H9 (cell line): ENCODE measurements around the gene SMC3. TPM values are rescaled to one million over a fixed set of nuclear protein-coding genes. Genes with fewer than 3 reads are reported as not detected.

ENCODE experiments used
- DNase-seq: peaks from one replicate; pipeline ENCODE4 v3.0.0-alpha.2; 2017
- H2AFZ ChIP-seq: one replicate; pipeline ENCODE4 v1.6.1; 2013; ENCODE audit warnings: mild to moderate bottlenecking, low read length, control low read depth, moderate library complexity
- H2AK5ac ChIP-seq: 2 replicates; pipeline ENCODE4 v1.6.1; 2013; ENCODE audit warnings: low read length, control low read depth, mixed read lengths; ENCODE audit not compliant: insufficient read length
- H2BK120ac ChIP-seq: one replicate; pipeline ENCODE4 v1.6.1; 2013; ENCODE audit warnings: low read depth, mild to moderate bottlenecking, low read length, control low read depth, inconsistent platforms; ENCODE audit not compliant: poor library complexity, severe bottlenecking
- H2BK12ac ChIP-seq: 2 replicates; pipeline ENCODE4 v1.6.1; 2013; ENCODE audit warnings: low read length, control low read depth, mixed read lengths, low read depth; ENCODE audit not compliant: insufficient read length
- H2BK15ac ChIP-seq: 2 replicates; pipeline ENCODE4 v1.6.1; 2013; ENCODE audit warnings: low read depth, low read length, control low read depth
- H2BK20ac ChIP-seq: one replicate; pipeline ENCODE4 v1.6.1; 2013; ENCODE audit warnings: low read depth, mild to moderate bottlenecking, low read length, control low read depth, inconsistent platforms; ENCODE audit not compliant: poor library complexity, severe bottlenecking
- H2BK5ac ChIP-seq: 2 replicates; pipeline ENCODE4 v1.6.1; 2013; ENCODE audit warnings: low read length, control low read depth, mixed read lengths; ENCODE audit not compliant: insufficient read length
- H3K14ac ChIP-seq: 2 replicates; pipeline ENCODE4 v1.6.1; 2013; ENCODE audit warnings: low read length, control low read depth; ENCODE audit not compliant: insufficient read depth
- H3K18ac ChIP-seq: 2 replicates; pipeline ENCODE4 v1.6.1; 2013; ENCODE audit warnings: low read depth, mild to moderate bottlenecking, mixed read lengths, low read length, control low read depth; ENCODE audit not compliant: insufficient read length
- H3K23ac ChIP-seq: 2 replicates; pipeline ENCODE4 v1.6.1; 2013; ENCODE audit warnings: low read length, control low read depth, mixed read lengths, low read depth; ENCODE audit not compliant: insufficient read length
- H3K23me2 ChIP-seq: 2 replicates; pipeline ENCODE4 v1.6.1; 2013; ENCODE audit warnings: low read depth, mild to moderate bottlenecking, mixed read lengths, low read length, control low read depth; ENCODE audit not compliant: insufficient read length, poor library complexity, severe bottlenecking
- H3K27ac ChIP-seq: 2 replicates; pipeline ENCODE4 v1.5.1; 2013; ENCODE audit warnings: low read length, control low read depth, mixed read lengths, low read depth; ENCODE audit not compliant: insufficient read length
- H3K27me3 ChIP-seq: 2 replicates; pipeline ENCODE4 v1.6.1; 2013; ENCODE audit warnings: low read length, control low read depth, inconsistent platforms; ENCODE audit not compliant: insufficient read depth
- H3K4ac ChIP-seq: 2 replicates; pipeline ENCODE4 v1.6.1; 2013; ENCODE audit warnings: low read depth, mild to moderate bottlenecking, control low read depth, inconsistent platforms, low read length, moderate library complexity
- H3K4me1 ChIP-seq: 2 replicates; pipeline ENCODE4 v1.6.1; 2013; ENCODE audit warnings: low read length, control low read depth, inconsistent platforms; ENCODE audit not compliant: insufficient read depth
- H3K4me2 ChIP-seq: 2 replicates; pipeline ENCODE4 v1.6.1; 2013; ENCODE audit warnings: low read length, control low read depth, mixed read lengths; ENCODE audit not compliant: insufficient read length, insufficient read depth
- H3K56ac ChIP-seq: 2 replicates; pipeline ENCODE4 v1.6.1; 2013; ENCODE audit warnings: low read depth, mild to moderate bottlenecking, mixed read lengths, low read length, control low read depth; ENCODE audit not compliant: insufficient read length
- H3K79me1 ChIP-seq: 2 replicates; pipeline ENCODE4 v1.6.1; 2013; ENCODE audit warnings: low read depth, mild to moderate bottlenecking, moderate library complexity, low read length, control low read depth, inconsistent platforms; ENCODE audit not compliant: insufficient read depth, poor library complexity, severe bottlenecking
- H3K79me2 ChIP-seq: 2 replicates; pipeline ENCODE4 v1.6.1; 2013; ENCODE audit warnings: low read length, control low read depth, inconsistent platforms; ENCODE audit not compliant: insufficient read depth
- H3K9ac ChIP-seq: 2 replicates; pipeline ENCODE4 v1.6.1; 2013; ENCODE audit warnings: low read length, control low read depth, mixed read lengths; ENCODE audit not compliant: insufficient read length; ENCODE audit errors: extremely low read depth
- H3K9me3 ChIP-seq: one replicate; pipeline ENCODE4 v1.6.1; 2013; ENCODE audit warnings: low read depth, low read length, inconsistent platforms; ENCODE audit not compliant: control insufficient read depth
- H3T11ph ChIP-seq: one replicate; pipeline ENCODE4 v1.6.1; 2013; ENCODE audit warnings: mild to moderate bottlenecking, low read length, control low read depth, inconsistent platforms
- H4K20me1 ChIP-seq: one replicate; pipeline ENCODE4 v1.6.1; 2013; ENCODE audit not compliant: control insufficient read depth, insufficient read length, insufficient read depth
- H4K5ac ChIP-seq: 2 replicates; pipeline ENCODE4 v1.6.1; 2013; ENCODE audit warnings: low read depth, mild to moderate bottlenecking, mixed read lengths, low read length, control low read depth; ENCODE audit not compliant: insufficient read length
- H4K8ac ChIP-seq: replicated peaks from 2 replicates; pipeline ENCODE4 v1.6.1; 2013; ENCODE audit warnings: low read length, control low read depth, mixed read lengths, low read depth; ENCODE audit not compliant: insufficient read length
- H4K91ac ChIP-seq: 2 replicates; pipeline ENCODE4 v1.6.1; 2013; ENCODE audit warnings: low read depth, mild to moderate bottlenecking, moderate library complexity, mixed read lengths, low read length, control low read depth; ENCODE audit not compliant: insufficient read length
- H3K27ac Mint-ChIP-seq, 3 experiments: 2 replicates in 2 of 3; 3 replicates in 1 of 3; pipeline ENCODE4 v1.8.0; 2020 to 2021; ENCODE audit warnings: mixed read lengths in 3 of 3, mild to moderate bottlenecking in 1 of 3, moderate library complexity in 1 of 3
- H3K27me3 Mint-ChIP-seq: 2 replicates; pipeline ENCODE4 v1.8.0; 2021; ENCODE audit warnings: low read depth, mild to moderate bottlenecking, moderate library complexity, mixed read lengths
- H3K36me3 Mint-ChIP-seq, 3 experiments: 2 replicates in 2 of 3; 3 replicates in 1 of 3; pipeline ENCODE4 v1.8.0; 2020 to 2021; ENCODE audit warnings: low read depth in 3 of 3, mixed read lengths in 3 of 3; ENCODE audit not compliant: insufficient read depth in 1 of 3
- H3K4me1 Mint-ChIP-seq, 2 experiments: 2 replicates each; pipeline ENCODE4 v1.8.0; 2020; ENCODE audit warnings: mixed read lengths in 2 of 2
- H3K4me3 Mint-ChIP-seq, 2 experiments: 2 replicates in 1 of 2; 3 replicates in 1 of 2; pipeline ENCODE4 v1.8.0; 2020 to 2021; ENCODE audit warnings: mild to moderate bottlenecking in 2 of 2, mixed read lengths in 2 of 2, moderate library complexity in 1 of 2
- H3K9me3 Mint-ChIP-seq, 2 experiments: 2 replicates in 1 of 2; 3 replicates in 1 of 2; pipeline ENCODE4 v1.8.0; 2020; ENCODE audit warnings: mild to moderate bottlenecking in 2 of 2, mixed read lengths in 2 of 2, moderate library complexity in 1 of 2
- CTCF ChIP-seq: fragments of 200-600 bp; sonication (generic); conservative IDR thresholded peaks from 3 replicates; pipeline ENCODE4 v1.8.0; 2021; ENCODE audit warnings: antibody characterized with exemption, mild to moderate bottlenecking
- WGBS: extraction: QIAGEN DNeasy Blood & Tissue Kit; methylation state at CpG from one replicate; pipeline ENCODE4 v1.1.7; 2013; ENCODE audit warnings: missing lambda C conversion rate, low lambda C conversion rate, mixed read lengths; ENCODE audit not compliant: insufficient read length; ENCODE audit errors: extremely low coverage; 5-methylcytosine and 5-hydroxymethylcytosine counted together
- total RNA-seq: library from RNA; stranded (reverse); gene quantifications from 2 replicates; pipeline ENCODE4 v1.2.1, GENCODE V29; 2021

SMC3 gene
- total RNA-seq, 1 experiment from 2014 or later = 82.4 TPM

GRCh38 chr10:110556296-110556695, 11.2 kb upstream of the SMC3 start:
- no peaks in the 10 kb centered on the region for H3K27me3 Mint-ChIP-seq
- H2BK15ac ChIP-seq = no peak overlapping the region
- no peak overlapping the region for H2AK5ac ChIP-seq
- no peak overlapping the region for H3K4me2 ChIP-seq
- peaks cover 0 to 7% (median 2%) of the 10 kb centered on the region in 3 experiments; a peak in 2 of 7 replicates for H3K36me3 Mint-ChIP-seq
- H3K9ac ChIP-seq = no peak overlapping the region
- H3K27ac ChIP-seq = no peak overlapping the region
- no peak for TF ChIP-seq CTCF
- no peaks in the 10 kb centered on the region; the same call in 1 of the 2 replicates for H3K4me1 ChIP-seq
- H2BK12ac ChIP-seq = no peak overlapping the region
- no peak overlapping the region for H4K91ac ChIP-seq
- H3K4me1 Mint-ChIP-seq = peaks cover 23 to 26% of the 10 kb centered on the region in 2 experiments
- H3K27ac Mint-ChIP-seq = no peak overlapping the region; a peak in 1 of 7 replicates
- no peak overlapping the region for H4K8ac ChIP-seq
- H3K27me3 ChIP-seq = no peaks in the 10 kb centered on the region
- H3K23me2 ChIP-seq = no peaks in the 10 kb centered on the region
- H2BK5ac ChIP-seq = no peak overlapping the region
- no peak overlapping the region for H3K23ac ChIP-seq
- no peak overlapping the region for H2BK120ac ChIP-seq
- no peak for DNase-seq
- no peak overlapping the region for H3K56ac ChIP-seq
- no peaks in the 10 kb centered on the region for H3K9me3 ChIP-seq
- H2AFZ ChIP-seq = no peak overlapping the region
- H3T11ph ChIP-seq = no peak overlapping the region
- H3K79me1 ChIP-seq = no peaks in the 10 kb centered on the region
- no peak overlapping the region for H2BK20ac ChIP-seq
- no peaks in the 10 kb centered on the region for H4K20me1 ChIP-seq
- H3K4me3 Mint-ChIP-seq = no peak overlapping the region
- no peak overlapping the region for H3K4ac ChIP-seq
- no peaks in the 10 kb centered on the region for H3K79me2 ChIP-seq
- H4K5ac ChIP-seq = no peak overlapping the region
- H3K14ac ChIP-seq = no peak overlapping the region
- no CpG with 5 or more reads among the region's 1 CpG for WGBS
- no peak overlapping the region for H3K18ac ChIP-seq
- H3K9me3 Mint-ChIP-seq = peaks cover 5 to 6% of the 10 kb centered on the region in 2 experiments; a peak in 4 of 5 replicates
